GM23338 (cell line): ENCODE data around the gene ZNF292. TPM values are rescaled to one million over a fixed set of nuclear protein-coding genes. Genes with fewer than 3 reads are reported as not detected.

Source experiments
- ATAC-seq: fragments of 200-7000 bp; cut with Tn5 transposase; 3 replicates; pipeline ENCODE4 v1.9.1; 2020
- DNase-seq: peaks from one replicate; pipeline ENCODE4 v3.0.0-alpha.2; 2015; ENCODE audit warnings: low spot score
- H2AFZ ChIP-seq: fragments of 200-600 bp; sonication (generic); 2 replicates; pipeline ENCODE4 v1.8.0; 2016; ENCODE audit warnings: antibody characterized with exemption, mild to moderate bottlenecking, moderate library complexity
- H3F3A ChIP-seq: fragments of 200-600 bp; sonication (generic); replicated peaks from 2 replicates; pipeline ENCODE4 v1.8.0; 2017; ENCODE audit warnings: antibody characterized with exemption, mixed run types, low read depth
- H3K27ac ChIP-seq: fragments of 200-600 bp; sonication (generic); 2 replicates; pipeline ENCODE4 v1.6.1; 2016; ENCODE audit warnings: low read depth
- H3K27me3 ChIP-seq: fragments of 200-600 bp; sonication (generic); 2 replicates; pipeline ENCODE4 v1.8.0; 2016; ENCODE audit warnings: mild to moderate bottlenecking, mixed run types, moderate library complexity; ENCODE audit not compliant: insufficient read depth
- H3K36me3 ChIP-seq: fragments of 200-600 bp; sonication (generic); 2 replicates; pipeline ENCODE4 v1.8.0; 2016; ENCODE audit warnings: mild to moderate bottlenecking; ENCODE audit not compliant: insufficient read depth
- H3K4me1 ChIP-seq: fragments of 200-600 bp; sonication (generic); 2 replicates; pipeline ENCODE4 v1.8.0; 2016; ENCODE audit warnings: mild to moderate bottlenecking, moderate library complexity; ENCODE audit not compliant: insufficient read depth
- H3K4me2 ChIP-seq: fragments of 200-600 bp; sonication (generic); 2 replicates; pipeline ENCODE4 v1.7.1; 2017; ENCODE audit warnings: mixed run types
- H3K4me3 ChIP-seq: fragments of 200-600 bp; sonication (generic); 2 replicates; pipeline ENCODE4 v1.6.1; 2016; ENCODE audit warnings: mixed run types
- H3K79me2 ChIP-seq: fragments of 200-600 bp; sonication (generic); replicated peaks from 2 replicates; pipeline ENCODE4 v1.8.0; 2017; ENCODE audit warnings: mild to moderate bottlenecking; ENCODE audit not compliant: insufficient read depth
- H3K9me2 ChIP-seq: fragments of 200-600 bp; sonication (generic); 2 replicates; pipeline ENCODE4 v1.8.0; 2017; ENCODE audit not compliant: insufficient read depth
- H4K20me1 ChIP-seq: fragments of 200-600 bp; sonication (generic); replicated peaks from 2 replicates; pipeline ENCODE4 v1.8.0; 2017; ENCODE audit warnings: mild to moderate bottlenecking; ENCODE audit not compliant: insufficient read depth
- H3K27ac Mint-ChIP-seq: 2 replicates; pipeline ENCODE4 v1.8.0; 2020; ENCODE audit warnings: inconsistent platforms, mild to moderate bottlenecking, moderate library complexity, mixed read lengths
- H3K27me3 Mint-ChIP-seq: 3 replicates; pipeline ENCODE4 v1.8.0; 2022; ENCODE audit warnings: low read depth, mild to moderate bottlenecking, moderate library complexity, mixed read lengths, inconsistent platforms; ENCODE audit not compliant: insufficient read depth, poor library complexity
- H3K36me3 Mint-ChIP-seq: 3 replicates; pipeline ENCODE4 v1.8.0; 2021; ENCODE audit warnings: low read depth, mild to moderate bottlenecking, inconsistent platforms, moderate library complexity, mixed read lengths
- H3K4me1 Mint-ChIP-seq: 3 replicates; pipeline ENCODE4 v1.8.0; 2020; ENCODE audit warnings: mild to moderate bottlenecking, inconsistent platforms, mixed read lengths
- H3K4me3 Mint-ChIP-seq: 3 replicates; pipeline ENCODE4 v1.8.0; 2021; ENCODE audit warnings: moderate library complexity, mild to moderate bottlenecking, inconsistent platforms, mixed read lengths
- H3K9me3 Mint-ChIP-seq: 3 replicates; pipeline ENCODE4 v1.8.0; 2020; ENCODE audit warnings: moderate library complexity, mild to moderate bottlenecking, inconsistent platforms, mixed read lengths
- CREB1 ChIP-seq: fragments of 250-450 bp; sonication (Bioruptor Pico); IDR thresholded peaks from 2 replicates; pipeline ENCODE4 v1.5.0; 2020; ENCODE audit warnings: low read depth, mild to moderate bottlenecking, moderate library complexity
- CTCF ChIP-seq, 2 experiments: fragments of 200-600 bp in 1 of 2; sonication (generic) in 1 of 2; conservative IDR thresholded peaks; 2 replicates each; pipeline versions ENCODE4 v1.5.1 to v1.6.1; 2016 to 2017; ENCODE audit warnings: antibody characterized with exemption in 2 of 2, low read depth in 2 of 2, mild to moderate bottlenecking in 2 of 2, moderate library complexity in 1 of 2
- EZH2 ChIP-seq: fragments of 200-600 bp; sonication (generic); IDR thresholded peaks from one replicate; pipeline ENCODE4 v1.8.0; 2017; ENCODE audit warnings: antibody characterized with exemption, mild to moderate bottlenecking, low read depth; ENCODE audit not compliant: unreplicated experiment
- POLR2AphosphoS5 ChIP-seq: IDR thresholded peaks from 2 replicates; pipeline ENCODE4 v1.6.1; 2016; ENCODE audit warnings: antibody characterized with exemption, low read depth
- STAT1 ChIP-seq: IDR thresholded peaks from one replicate; pipeline ENCODE4 v1.6.1; 2016; ENCODE audit warnings: antibody characterized with exemption; ENCODE audit not compliant: unreplicated experiment
- ZNF331 ChIP-seq: fragments of 250-450 bp; sonication (Bioruptor Pico); IDR thresholded peaks from 2 replicates; pipeline ENCODE4 v1.5.0; 2020; ENCODE audit warnings: low read depth, mild to moderate bottlenecking, moderate library complexity
- ZNF462 ChIP-seq: fragments of 250-450 bp; sonication (Bioruptor Pico); IDR thresholded peaks from 2 replicates; pipeline ENCODE4 v1.5.0; 2020; ENCODE audit warnings: mild to moderate bottlenecking, moderate library complexity
- polyA plus RNA-seq: library from polyadenylated mRNA; unstranded; fragments of >200 nt; fragmentation: Nextera tagmentation; extraction: Ambion mirVana; gene quantifications from 2 replicates; pipeline ENCODE4 v1.2.1, GENCODE V29; 2016
- total RNA-seq: library from RNA; depleted of rRNA; stranded (reverse); fragments of >200 nt; shearing (Covaris generic); gene quantifications from 2 replicates; pipeline ENCODE4 v1.2.3, GENCODE V29; 2014

Gene ZNF292
- total and polyA plus RNA-seq, 2 experiments from 2014 or later: 45.7 to 67.9 TPM

- no peak for TF ChIP-seq CREB1
- no peak for TF ChIP-seq STAT1
- no peak for TF ChIP-seq ZNF462 (CRISPR knock-in tag)
- no peak for TF ChIP-seq ZNF331 (CRISPR knock-in tag)
- no peak for TF ChIP-seq EZH2
- no peak for TF ChIP-seq CTCF (conservative IDR thresholded peaks at IDR 0.05; ENCODE audit: low read depth in 2 of 2)
- TF ChIP-seq POLR2AphosphoS5: no peak
- ATAC-seq (no peak), DNase-seq (no peak)
- Histone ChIP-seq H3K79me2 (no peaks in the 10 kb centered on the region), H3K4me1 (peaks cover 5% of the 10 kb centered on the region), H3K36me3 (no peaks in the 10 kb centered on the region), H3K4me2 (no peak overlapping the region), H2AFZ (no peak overlapping the region), H3K4me3 (no peak overlapping the region), H3K27ac (no peak overlapping the region), H3K27me3 (peaks cover 5% of the 10 kb centered on the region; the same call in 1 of the 2 replicates), H3F3A (0 out of 2 replicates have a peak, but pooled peaks cover under 1% of the 10 kb centered on the region), H3K9me2 (no peaks in the 10 kb centered on the region), H4K20me1 (no peaks in the 10 kb centered on the region)
- no peak overlapping the region for H3K27ac Mint-ChIP-seq
- H3K36me3 Mint-ChIP-seq: no peaks in the 10 kb centered on the region
- no peaks in the 10 kb centered on the region for H3K27me3 Mint-ChIP-seq
- no peak overlapping the region for H3K4me3 Mint-ChIP-seq
- 0 out of 3 replicates have a peak, but pooled peaks cover 1% of the 10 kb centered on the region for H3K4me1 Mint-ChIP-seq
- peaks cover 7% of the 10 kb centered on the region; the same call in 2 of the 3 replicates for H3K9me3 Mint-ChIP-seq
Observed at GRCh38 chr6:87146363-87146762, 9.0 kb upstream of the ZNF292 start.
